Measurements from ENCODE around the gene PAMR1. TPM values are rescaled to one million over a fixed set of nuclear protein-coding genes. Genes with fewer than 3 reads are reported as not detected.
"Not testable (repeated sequence)": the region's sequence is repeated elsewhere in the genome, so short reads cannot be mapped to it uniquely, and the experiment has no call there.

PAMR1 gene
- total RNA-seq, 2 experiments from 2014 or later: not detected

- POLR2A ChIA-PET: no interaction called here
- no peaks in the 10 kb centered on the region for H3K4me1 Mint-ChIP-seq
- no peaks in the 10 kb centered on the region for H3K9me3 Mint-ChIP-seq
- H3K36me3 Mint-ChIP-seq: no peaks in the 10 kb centered on the region
- H3K4me3 Mint-ChIP-seq: no peak overlapping the region
- DNase-seq (no peak), ATAC-seq (ENCODE audit: low read depth) (no peak)
- H3K27me3 Mint-ChIP-seq: peaks cover 8% of the 10 kb centered on the region
- H3K27ac Mint-ChIP-seq: no peak overlapping the region
These were observed 27.6 kb upstream of the PAMR1 start for GRCh38 chr11:35553021-35553420.

- H3K4me1 Mint-ChIP-seq: no peaks in the 10 kb centered on the region
These were observed 27.2 kb upstream of the PAMR1 start for GRCh38 chr11:35552616-35553015.

DNA sequence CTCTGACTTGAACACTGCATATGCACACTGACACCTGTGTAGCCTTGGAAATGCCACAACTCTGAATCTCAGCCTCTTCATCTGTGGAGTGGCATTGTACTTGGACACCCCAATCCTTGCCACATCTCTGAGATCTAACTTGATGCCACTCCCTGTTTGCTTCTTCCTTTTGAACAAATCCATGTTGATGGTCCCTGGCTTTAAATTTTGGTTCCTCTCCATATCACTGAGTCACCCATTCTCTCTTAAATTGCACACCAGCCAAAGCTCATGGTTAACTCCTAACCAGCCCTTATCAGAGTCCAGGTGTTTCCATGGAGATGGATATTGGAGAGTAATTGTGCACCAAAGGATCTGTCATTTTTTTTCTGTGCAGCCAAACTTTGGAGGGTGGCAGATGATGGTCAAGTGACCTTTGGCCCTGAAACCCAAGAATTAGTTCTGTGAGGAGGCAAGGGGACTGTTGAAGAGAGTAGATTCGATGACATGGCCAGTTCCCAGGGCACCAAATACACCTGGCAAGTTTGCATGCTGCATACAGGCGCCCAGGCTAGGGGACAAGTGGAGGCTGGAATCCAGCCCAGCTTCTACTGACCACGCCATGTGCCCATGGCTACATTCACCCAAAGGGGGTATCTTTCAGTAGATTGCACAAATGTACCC is 25.1 kb upstream of the PAMR1 start:
- Mint-ChIP-seq H3K4me1 (no peaks in the 10 kb centered on the region), H3K9me3 (no peaks in the 10 kb centered on the region), H3K27me3 (peaks cover 8% of the 10 kb centered on the region), H3K4me3 (no peak overlapping the region), H3K36me3 (no peaks in the 10 kb centered on the region), H3K27ac (no peak overlapping the region)
- POLR2A ChIA-PET: no interaction called here
- DNase-seq (no peak), ATAC-seq (ENCODE audit: low read depth) (no peak)

More at GRCh38 chr11:35552616-35553015, 27.2 kb upstream of the PAMR1 start:
- no peak for DNase-seq
- no peak for ATAC-seq (ENCODE audit: low read depth)
- Mint-ChIP-seq H3K27ac (no peak overlapping the region), H3K36me3 (no peaks in the 10 kb centered on the region), H3K9me3 (no peaks in the 10 kb centered on the region), H3K27me3 (peaks cover 10% of the 10 kb centered on the region), H3K4me3 (no peak overlapping the region)
- POLR2A ChIA-PET: no interaction called here

GRCh38 chr11:35549787-35550186 is 24.4 kb upstream of the PAMR1 start:
- POLR2A ChIA-PET: no interaction called here
- no peak for ATAC-seq (ENCODE audit: low read depth)
- DNase-seq: no peak
- Mint-ChIP-seq H3K9me3 (no peaks in the 10 kb centered on the region), H3K36me3 (no peaks in the 10 kb centered on the region), H3K27me3 (peaks cover 8% of the 10 kb centered on the region), H3K4me3 (no peak overlapping the region), H3K4me1 (no peaks in the 10 kb centered on the region), H3K27ac (no peak overlapping the region)

DNA sequence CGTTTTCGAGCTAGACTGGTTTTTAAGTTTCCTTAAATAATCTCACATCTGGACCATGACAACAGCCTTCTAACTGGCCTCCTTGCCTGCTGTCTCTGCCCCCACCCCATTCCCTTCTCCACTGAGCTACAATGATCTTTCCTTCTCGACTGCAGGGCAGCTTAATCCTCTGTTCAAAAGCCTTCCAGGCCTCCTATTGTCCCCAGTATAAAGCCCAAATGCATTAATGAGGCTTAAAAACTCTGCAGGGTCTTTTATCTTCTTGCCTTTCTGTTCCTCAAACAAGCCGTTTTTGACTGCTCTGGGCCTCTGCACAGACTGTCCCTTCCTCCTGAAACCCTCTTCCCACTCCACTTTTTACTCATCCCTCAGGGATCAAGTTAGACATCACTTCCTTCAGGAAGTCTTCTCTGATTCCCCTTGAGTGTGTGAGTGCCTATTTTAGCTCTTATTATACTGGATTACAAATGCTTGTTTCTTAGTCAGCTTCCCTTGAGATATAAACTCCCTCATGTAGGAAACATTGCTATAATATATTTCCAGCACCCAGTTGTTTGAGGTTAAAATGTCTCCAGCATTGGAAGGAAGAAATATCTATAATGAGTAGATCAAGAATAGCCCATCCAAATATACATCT is 23.6 kb upstream of the PAMR1 start:
- POLR2A ChIA-PET: no interaction called here
- no peak for DNase-seq

GRCh38 chr11:35547995-35548394 is 22.6 kb upstream of the PAMR1 start:
- H3K27me3 Mint-ChIP-seq; H3K4me1 Mint-ChIP-seq; H3K36me3 Mint-ChIP-seq; H3K27ac Mint-ChIP-seq; H3K9me3 Mint-ChIP-seq; ATAC-seq (ENCODE audit: low read depth); POLR2A ChIA-PET; DNase-seq; H3K4me3 Mint-ChIP-seq: not testable (repeated sequence)

More for the DNA sequence above, 23.6 kb upstream of the PAMR1 start:
- Mint-ChIP-seq H3K4me3 (no peak overlapping the region), H3K27ac (no peak overlapping the region), H3K4me1 (no peaks in the 10 kb centered on the region), H3K27me3 (peaks cover 4% of the 10 kb centered on the region), H3K36me3 (no peaks in the 10 kb centered on the region), H3K9me3 (no peaks in the 10 kb centered on the region)
- no peak for ATAC-seq (ENCODE audit: low read depth)

DNA sequence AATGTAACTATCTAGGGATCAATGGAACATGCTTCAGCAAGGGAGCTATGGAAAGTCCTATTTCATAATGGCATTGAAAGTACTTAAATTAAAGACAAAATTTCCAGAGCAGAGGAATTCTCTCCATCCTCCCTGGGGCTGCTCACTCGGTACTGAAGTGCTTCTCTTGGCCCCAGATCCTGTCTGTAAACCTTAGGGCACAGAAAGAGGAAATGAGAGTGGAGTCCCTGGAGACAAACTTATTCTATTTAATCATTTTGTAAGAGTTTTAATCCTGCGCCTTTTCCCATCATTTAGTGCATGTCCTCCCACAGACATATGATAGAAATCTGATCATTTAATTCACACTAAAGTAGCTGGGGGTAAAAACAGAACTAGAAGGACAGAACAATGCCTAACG is 20.9 kb upstream of the PAMR1 start:
- no peak for ATAC-seq (ENCODE audit: low read depth)
- POLR2A ChIA-PET: no interaction called here
- Mint-ChIP-seq H3K27ac (no peak overlapping the region), H3K4me3 (no peak overlapping the region), H3K4me1 (no peaks in the 10 kb centered on the region), H3K36me3 (no peaks in the 10 kb centered on the region), H3K27me3 (peaks cover 3% of the 10 kb centered on the region), H3K9me3 (no peaks in the 10 kb centered on the region)
- DNase-seq: no peak

- DNase-seq (no peak), ATAC-seq (ENCODE audit: low read depth) (no peak)
- Mint-ChIP-seq H3K27me3 (peaks cover 3% of the 10 kb centered on the region), H3K9me3 (no peaks in the 10 kb centered on the region), H3K27ac (no peak overlapping the region), H3K4me1 (no peaks in the 10 kb centered on the region), H3K4me3 (no peak overlapping the region), H3K36me3 (no peaks in the 10 kb centered on the region)
- POLR2A ChIA-PET: no interaction called here
These were observed 20.1 kb upstream of the PAMR1 start for GRCh38 chr11:35545391-35546003.

DNA sequence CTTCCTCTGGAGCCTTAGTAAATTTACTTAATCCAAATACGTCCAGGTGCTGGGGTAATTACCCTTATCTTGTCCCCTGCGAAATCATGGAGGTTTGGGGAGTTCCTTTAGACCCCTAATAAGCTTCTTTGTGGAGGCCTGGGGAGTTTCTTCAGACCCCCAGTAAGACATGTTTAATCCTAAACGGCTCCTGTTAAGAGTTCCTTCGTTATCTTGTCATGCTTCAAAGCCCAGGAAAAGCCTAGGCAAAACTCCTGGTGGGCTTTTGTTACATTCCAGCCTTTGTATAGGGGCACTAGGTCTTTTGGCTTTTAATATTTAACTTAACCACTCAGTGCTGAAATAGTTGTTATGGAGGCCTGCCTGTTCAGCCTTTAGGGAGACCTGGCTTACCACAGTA is 18.1 kb upstream of the PAMR1 start:
- no peak overlapping the region for H3K27ac Mint-ChIP-seq
- H3K4me1 Mint-ChIP-seq: no peaks in the 10 kb centered on the region
- ATAC-seq (ENCODE audit: low read depth) (no peak), DNase-seq (no peak)
- H3K9me3 Mint-ChIP-seq: no peaks in the 10 kb centered on the region
- no peaks in the 10 kb centered on the region for H3K36me3 Mint-ChIP-seq
- no peak overlapping the region for H3K4me3 Mint-ChIP-seq
- POLR2A ChIA-PET: no interaction called here
- H3K27me3 Mint-ChIP-seq: peaks cover 5% of the 10 kb centered on the region

- H3K4me1 Mint-ChIP-seq: no peaks in the 10 kb centered on the region
- POLR2A ChIA-PET: no interaction called here
- ATAC-seq (ENCODE audit: low read depth) (no peak), DNase-seq (no peak)
- no peaks in the 10 kb centered on the region for H3K36me3 Mint-ChIP-seq
- no peak overlapping the region for H3K27ac Mint-ChIP-seq
- no peak overlapping the region for H3K4me3 Mint-ChIP-seq
- H3K27me3 Mint-ChIP-seq: peaks cover 6% of the 10 kb centered on the region
- no peaks in the 10 kb centered on the region for H3K9me3 Mint-ChIP-seq
These were observed 16.4 kb upstream of the PAMR1 start for GRCh38 chr11:35541621-35542375.

DNA sequence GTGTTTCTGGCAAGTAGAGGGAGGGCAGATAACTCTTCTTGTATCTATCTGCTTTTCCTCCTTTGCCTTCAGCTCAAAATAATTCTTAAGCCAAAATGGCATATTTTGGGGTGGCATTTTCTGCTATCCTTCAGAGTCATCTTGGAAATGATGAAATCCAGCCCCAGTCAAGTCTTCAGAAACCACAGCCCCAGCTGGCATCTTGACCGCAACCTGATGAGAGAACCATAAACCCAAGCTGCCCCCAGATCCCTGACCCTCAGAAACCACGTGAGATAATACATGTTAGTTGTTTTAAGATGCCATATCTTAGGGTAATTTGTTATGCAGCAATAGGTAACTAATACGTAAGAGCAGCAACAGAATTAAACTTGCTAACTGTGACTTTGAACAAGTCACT is 15.1 kb upstream of the PAMR1 start:
- H3K9me3 Mint-ChIP-seq: no peaks in the 10 kb centered on the region
- no peak for ATAC-seq (ENCODE audit: low read depth)
- no peak overlapping the region for H3K27ac Mint-ChIP-seq
- H3K36me3 Mint-ChIP-seq: no peaks in the 10 kb centered on the region
- peaks cover 6% of the 10 kb centered on the region for H3K27me3 Mint-ChIP-seq
- no peak for DNase-seq
- H3K4me3 Mint-ChIP-seq: no peak overlapping the region
- H3K4me1 Mint-ChIP-seq: no peaks in the 10 kb centered on the region
- POLR2A ChIA-PET: no interaction called here

DNA sequence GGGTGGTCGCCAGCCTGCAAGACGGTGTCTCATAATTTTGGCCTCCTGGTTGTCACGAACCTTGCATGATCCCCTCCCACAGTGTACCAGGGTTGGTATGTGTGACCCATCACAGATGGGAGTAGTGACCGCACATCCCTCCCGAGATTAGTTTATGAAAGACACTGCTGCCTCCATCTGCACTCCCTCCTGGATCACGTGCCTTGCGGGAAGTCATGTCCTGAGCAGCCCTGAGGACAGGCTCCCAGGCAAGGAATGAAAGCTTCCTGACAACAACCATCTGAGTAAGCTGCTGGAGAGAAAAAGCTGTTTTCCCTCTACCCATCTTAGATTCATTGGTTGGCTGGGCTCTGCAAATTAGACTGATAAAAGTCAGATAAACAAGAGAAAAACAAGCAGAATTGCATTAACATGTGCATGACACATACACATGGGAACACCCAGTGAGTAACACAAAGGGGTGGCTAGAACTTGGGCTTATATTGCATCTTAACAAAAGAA is 14.4 kb upstream of the PAMR1 start:
- no peak for ATAC-seq (ENCODE audit: low read depth)
- H3K36me3 Mint-ChIP-seq: no peaks in the 10 kb centered on the region
- no peak for DNase-seq
- H3K27me3 Mint-ChIP-seq: peaks cover 6% of the 10 kb centered on the region
- H3K4me3 Mint-ChIP-seq: no peak overlapping the region
- H3K4me1 Mint-ChIP-seq: no peaks in the 10 kb centered on the region
- POLR2A ChIA-PET: no interaction called here
- no peak overlapping the region for H3K27ac Mint-ChIP-seq
- H3K9me3 Mint-ChIP-seq: no peaks in the 10 kb centered on the region

- Mint-ChIP-seq H3K4me3 (no peak overlapping the region), H3K27me3 (peaks cover 6% of the 10 kb centered on the region), H3K27ac (no peak overlapping the region), H3K4me1 (no peaks in the 10 kb centered on the region), H3K36me3 (no peaks in the 10 kb centered on the region), H3K9me3 (no peaks in the 10 kb centered on the region)
- DNase-seq: no peak
- POLR2A ChIA-PET: no interaction called here
- ATAC-seq (ENCODE audit: low read depth): no peak
These were observed 13.8 kb upstream of the PAMR1 start for GRCh38 chr11:35539256-35539655.

All from activated naive CD8-positive, alpha-beta T cell treated with anti-CD3 and anti-CD28 coated beads, Interleukin-2, amount 10 ng/mL, durations not matched to agents 7 days and 5 days (primary cell).